ENCODE measurements around the gene AIDA.

GRCh38 chr1:222761083-222761482 is 48.8 kb upstream of the AIDA start:
- TF ChIP-seq POLR2A (IDR thresholded peaks at IDR 0.05) (no peak), CTCF (IDR thresholded peaks at IDR 0.05) (no peak), POLR2AphosphoS5 (IDR thresholded peaks at IDR 0.05; ENCODE audit: insufficient read depth in 1 of 2, low read depth in 1 of 2) (no peak)

Measured in vagina (tissue), 2 donors.